ENCODE results near the gene TYRO3.
"Not testable (repeated sequence)": the region's sequence is repeated elsewhere in the genome, so short reads cannot be mapped to it uniquely, and the experiment has no call there.

TYRO3 gene

DNA sequence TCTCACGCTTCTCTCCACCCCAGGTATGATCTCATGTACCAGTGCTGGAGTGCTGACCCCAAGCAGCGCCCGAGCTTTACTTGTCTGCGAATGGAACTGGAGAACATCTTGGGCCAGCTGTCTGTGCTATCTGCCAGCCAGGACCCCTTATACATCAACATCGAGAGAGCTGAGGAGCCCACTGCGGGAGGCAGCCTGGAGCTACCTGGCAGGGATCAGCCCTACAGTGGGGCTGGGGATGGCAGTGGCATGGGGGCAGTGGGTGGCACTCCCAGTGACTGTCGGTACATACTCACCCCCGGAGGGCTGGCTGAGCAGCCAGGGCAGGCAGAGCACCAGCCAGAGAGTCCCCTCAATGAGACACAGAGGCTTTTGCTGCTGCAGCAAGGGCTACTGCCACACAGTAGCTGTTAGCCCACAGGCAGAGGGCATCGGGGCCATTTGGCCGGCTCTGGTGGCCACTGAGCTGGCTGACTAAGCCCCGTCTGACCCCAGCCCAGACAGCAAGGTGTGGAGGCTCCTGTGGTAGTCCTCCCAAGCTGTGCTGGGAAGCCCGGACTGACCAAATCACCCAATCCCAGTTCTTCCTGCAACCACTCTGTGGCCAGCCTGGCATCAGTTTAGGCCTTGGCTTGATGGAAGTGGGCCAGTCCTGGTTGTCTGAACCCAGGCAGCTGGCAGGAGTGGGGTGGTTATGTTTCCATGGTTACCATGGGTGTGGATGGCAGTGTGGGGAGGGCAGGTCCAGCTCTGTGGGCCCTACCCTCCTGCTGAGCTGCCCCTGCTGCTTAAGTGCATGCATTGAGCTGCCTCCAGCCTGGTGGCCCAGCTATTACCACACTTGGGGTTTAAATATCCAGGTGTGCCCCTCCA lies 19.1 kb downstream of the TYRO3 start:
- no peak for DNase-seq

- DNase-seq = no peak
These were observed 19.8 kb downstream of the TYRO3 start for GRCh38 chr15:41578736-41579383.

GRCh38 chr15:41581110-41581509 lies 22.1 kb downstream of the TYRO3 start:
- DNase-seq = no peak

GRCh38 chr15:41583795-41584194 lies 24.8 kb downstream of the TYRO3 start:
- no peak for DNase-seq

GRCh38 chr15:41584636-41585126 lies 25.7 kb downstream of the TYRO3 start:
- no peak for DNase-seq

DNA sequence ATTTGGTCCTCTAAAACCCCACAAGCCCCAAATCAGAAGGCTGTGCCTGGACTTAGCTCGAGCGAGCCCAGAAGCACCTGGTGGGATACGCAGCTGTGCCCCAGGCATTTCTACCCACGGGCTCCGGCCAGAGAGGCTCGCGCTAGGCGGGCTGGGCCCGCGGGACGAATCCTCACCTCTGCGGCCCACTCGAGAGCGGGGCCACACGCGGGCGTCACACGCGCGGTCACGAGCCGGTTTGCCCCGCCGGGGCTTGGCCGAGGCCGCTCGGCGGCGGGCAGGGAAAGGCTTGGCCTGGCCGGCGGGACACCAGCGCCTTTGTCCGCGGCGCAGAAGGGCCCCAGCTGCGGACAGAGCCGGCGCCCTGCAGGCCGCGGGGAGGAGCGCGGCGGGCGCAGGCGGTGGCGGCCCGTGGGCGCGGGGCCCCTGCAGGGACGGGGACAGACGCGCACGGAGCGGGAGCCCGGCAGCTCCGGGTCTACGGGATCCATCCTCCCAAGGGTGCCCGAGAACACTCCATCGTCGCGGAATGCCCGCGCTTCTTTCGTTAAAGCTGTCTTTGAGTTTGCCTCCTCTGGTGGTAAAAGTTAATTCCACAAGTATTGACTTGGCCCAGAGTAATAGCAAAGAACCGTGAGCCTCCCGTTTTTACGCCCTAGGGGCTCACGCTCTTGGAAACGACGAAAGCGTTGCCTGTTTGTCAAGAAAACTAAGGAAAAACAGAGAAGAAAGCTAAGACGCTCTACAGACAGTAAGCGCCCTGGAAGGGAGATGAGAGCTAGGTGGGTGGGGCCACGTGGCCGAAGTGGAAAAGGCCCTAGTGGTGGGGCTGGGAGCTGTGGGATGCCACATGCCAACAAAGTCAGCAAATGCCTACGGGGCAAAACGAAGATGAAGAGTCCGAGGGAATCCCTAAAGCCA lies 26.4 kb downstream of the TYRO3 start:
- DNase-seq = peak; percentile 10

DNA sequence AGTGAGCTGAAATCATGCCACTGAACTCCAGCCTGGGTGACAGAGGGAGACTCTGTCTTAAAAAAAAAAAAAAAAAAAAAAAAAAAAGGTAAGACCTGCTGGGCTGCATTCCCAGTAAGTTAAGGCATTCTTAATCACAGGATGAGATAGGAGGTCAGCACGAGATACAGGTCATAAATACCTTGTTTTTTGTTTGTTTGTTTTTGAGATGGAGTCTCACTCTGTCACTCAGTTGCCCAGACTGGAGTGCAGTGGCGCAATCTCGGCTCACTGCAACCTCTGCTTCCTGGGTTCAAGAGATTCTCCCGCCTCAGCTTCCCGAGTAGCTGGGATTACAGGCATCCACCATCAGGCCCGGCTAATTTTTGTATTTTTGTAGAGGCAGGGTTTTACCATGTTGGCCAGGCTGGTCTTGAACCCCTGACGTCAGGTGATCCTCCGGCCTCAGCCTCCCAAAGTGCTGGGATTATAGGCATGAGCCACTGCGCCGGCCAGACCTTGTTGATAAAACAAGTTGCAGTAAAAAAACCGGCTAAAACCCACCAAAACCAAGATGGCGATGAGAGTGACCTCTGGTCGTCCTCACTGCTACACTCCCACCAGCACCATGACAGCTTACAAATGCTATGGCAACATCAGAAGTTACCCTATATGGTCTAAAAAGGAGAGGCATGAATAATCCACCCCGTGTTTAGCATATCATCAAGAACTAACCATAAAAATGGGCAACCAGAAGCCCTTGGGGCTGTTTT lies 27.7 kb downstream of the TYRO3 start:
- DNase-seq = not testable (repeated sequence)

DNA sequence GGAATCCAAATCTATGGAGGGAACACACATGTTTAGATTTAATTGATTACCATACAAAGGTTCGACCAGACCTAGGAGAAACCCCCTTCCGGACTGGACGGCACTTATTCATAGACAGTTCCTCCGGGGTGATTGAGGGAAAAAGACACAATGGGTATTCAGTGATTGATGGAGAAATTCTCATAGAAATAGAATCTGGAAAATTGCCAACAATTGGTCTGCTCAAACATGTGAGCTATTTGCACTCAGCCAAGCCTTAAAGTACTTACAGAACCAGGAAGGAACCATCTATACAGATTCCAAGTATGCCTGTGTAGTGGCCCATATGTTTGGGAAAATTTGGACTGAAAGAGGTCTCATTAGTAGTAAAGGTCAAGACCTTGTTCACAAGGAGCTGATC lies 30.0 kb downstream of the TYRO3 start:
- not testable (repeated sequence) for DNase-seq

- DNase-seq = not testable (repeated sequence)
These were observed 30.6 kb downstream of the TYRO3 start for GRCh38 chr15:41589571-41589970.

DNA sequence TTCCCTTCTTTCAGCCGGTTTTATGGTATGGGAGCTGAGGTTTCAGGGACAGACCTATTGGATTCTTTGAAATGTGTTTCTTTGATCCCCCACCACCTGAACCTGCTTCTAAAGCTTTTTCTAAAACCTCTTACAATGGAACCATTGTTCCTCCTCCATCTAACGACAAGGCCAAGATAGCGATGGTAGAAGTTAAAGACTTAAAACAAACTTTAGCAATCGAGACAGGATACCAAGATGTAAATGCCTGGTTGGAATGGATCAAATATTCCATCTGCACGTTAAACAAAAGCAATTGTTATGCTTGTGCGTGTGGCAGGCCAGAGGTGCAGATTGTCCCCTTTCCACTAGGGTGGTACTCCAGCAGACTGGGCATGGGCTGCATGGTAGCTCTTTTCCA lies 32.2 kb downstream of the TYRO3 start:
- DNase-seq = not testable (repeated sequence)

DNA sequence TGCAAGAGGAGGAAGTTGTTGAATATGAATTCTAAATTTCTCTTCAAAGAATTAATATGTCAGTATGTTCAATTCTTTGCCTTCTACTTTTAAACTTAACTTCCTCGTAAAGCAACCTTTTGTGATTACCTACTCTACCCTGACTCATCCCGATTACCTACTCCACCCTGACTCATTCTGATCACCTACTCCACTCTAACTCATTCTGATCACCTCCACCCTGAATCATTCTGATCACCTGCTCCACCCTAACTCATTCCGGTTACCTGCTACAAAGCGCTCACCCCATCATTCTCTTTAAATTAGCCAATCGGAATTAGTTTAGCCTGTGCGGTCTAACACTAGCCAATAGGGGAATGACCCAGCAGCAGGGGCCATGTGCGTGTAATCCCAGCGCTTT lies 33.7 kb downstream of the TYRO3 start:
- not testable (repeated sequence) for DNase-seq

DNA sequence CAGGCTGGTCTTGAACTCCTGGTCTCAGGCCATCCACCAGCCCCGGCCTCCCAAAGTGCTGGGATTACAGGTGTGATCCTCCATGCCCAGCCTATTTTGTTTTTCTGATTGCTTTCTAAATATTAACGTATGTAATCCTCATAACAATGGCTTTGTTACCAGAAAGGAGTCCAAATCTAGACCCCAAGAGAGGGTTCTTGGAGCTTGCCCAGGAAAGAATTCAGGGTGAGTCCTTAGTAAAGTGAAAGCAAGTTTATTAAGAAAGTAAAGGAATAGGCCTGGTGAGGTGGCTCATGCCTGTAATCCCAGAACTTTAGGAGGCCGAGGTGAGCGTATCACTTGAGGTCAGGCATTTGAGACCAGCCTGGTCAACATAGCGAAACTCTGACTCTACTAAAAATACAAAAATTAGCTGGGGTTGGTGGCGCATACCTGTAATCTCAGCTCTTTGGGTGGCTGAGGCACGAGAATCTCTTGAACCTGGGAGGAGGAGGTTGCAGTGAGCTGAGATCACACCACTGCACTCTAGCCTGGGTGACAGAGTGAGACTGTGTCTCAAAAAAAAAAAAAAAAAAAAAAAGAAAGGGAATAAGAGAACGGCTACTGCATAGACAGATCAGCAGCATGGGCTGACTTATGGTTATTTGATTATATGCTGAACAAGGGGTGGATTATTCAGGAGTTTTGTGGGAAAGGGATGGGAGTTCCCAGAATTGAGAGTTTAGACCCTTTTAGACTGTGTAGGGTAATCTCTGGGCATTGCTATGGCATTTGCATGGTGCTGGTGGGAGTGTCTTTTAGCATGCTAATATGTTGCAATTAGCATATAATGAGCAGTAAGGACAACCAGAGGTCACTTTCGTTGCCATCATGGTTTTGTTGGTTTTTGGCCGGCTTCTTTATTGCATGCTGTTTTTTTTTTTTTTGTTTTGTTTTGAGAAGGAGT lies 36.1 kb downstream of the TYRO3 start:
- DNase-seq = no peak

DNA sequence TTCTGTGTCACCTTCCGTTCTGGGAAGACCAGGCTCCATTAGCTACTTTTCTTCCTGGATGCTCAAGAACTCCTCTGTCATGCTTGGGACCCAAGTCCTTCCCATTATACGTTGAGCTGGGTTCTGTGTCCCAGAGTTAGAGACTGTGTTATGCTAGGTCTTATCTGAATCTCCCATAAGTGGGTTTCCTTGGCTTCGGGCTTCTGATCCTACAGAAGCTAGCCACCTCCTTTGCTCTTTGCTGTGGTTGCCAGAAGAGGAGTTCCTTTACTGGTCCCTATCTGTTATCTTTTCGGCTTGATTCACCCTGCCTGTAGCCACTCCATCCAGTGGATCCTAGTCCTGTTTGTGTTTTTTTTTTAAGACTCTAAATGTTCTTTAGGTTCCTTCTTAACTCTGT lies 38.0 kb downstream of the TYRO3 start:
- no peak for DNase-seq

- no peak for DNase-seq
These were observed 38.8 kb downstream of the TYRO3 start for GRCh38 chr15:41597787-41598186.

- DNase-seq = no peak
These were observed 40.0 kb downstream of the TYRO3 start for GRCh38 chr15:41599061-41599460.

DNA sequence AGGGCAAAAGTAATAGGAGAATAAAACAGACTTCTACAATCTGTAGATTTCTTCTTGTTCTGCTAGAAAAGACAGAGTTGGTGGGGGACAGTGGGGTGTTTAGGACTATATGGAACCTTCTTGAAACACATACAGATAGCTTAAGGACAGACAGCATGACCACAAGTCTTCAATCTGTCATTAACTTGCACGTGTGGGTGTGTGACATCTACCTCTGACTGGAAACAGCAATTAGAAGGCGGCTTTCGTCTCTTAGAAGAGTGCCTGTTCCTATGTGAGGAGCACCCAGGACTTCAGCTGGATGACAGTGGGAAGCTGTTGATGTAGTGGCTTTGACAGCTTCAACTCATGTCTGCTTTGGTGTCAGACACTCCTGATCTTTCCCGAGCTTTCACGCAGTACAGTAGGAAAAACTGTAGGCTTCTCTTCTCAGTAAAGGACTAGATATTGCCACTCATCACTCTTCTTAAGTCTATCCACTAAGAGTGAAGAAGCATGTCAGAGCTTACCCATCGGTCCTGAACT lies 44.5 kb downstream of the TYRO3 start:
- DNase-seq = no peak

DNA sequence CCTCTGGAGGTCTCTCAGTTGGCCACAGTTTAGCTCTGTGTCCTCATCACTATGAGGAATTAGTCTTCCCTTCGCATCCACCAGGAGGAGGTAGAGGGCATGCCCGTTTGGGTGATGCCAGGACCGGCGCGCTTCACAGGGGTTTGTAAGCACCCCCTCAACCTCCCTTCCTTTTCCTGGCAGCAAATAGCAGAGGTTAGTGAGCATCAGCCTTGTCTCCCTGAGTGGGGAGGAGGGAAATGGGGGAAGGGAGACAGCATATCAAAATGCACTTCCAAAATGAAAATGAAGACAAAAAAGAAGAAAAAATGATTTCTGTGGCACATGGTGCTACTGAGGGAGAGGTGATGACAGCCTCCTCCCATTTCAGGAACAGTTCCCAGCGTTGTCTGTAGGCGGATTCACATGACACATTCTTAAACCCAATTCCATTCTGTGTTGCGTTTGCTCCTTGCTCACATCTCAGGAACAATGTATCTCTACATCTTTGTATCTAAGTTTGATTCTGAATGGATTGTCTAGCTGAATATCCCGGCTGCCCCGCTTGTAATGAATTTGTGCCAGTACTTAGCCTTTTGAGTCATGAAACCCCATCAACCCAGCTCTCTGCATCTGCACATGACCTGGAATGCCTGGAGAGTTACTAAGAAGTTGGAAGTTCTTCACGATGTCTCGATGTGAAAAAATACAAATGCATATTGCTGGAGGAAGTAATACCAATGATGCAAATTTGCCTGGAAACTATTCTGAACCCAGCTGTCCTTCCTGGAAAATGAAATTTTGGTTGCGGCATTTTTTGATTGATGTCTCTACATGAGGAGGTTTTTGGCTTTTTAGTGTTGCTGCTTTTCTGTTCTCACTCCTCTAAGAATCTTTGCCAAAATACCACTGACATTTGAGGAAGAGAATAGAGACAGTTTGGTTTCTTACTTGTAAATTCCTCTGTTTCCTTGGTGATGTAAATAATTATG lies 45.2 kb downstream of the TYRO3 start:
- DNase-seq = peak; percentile 47

DNA sequence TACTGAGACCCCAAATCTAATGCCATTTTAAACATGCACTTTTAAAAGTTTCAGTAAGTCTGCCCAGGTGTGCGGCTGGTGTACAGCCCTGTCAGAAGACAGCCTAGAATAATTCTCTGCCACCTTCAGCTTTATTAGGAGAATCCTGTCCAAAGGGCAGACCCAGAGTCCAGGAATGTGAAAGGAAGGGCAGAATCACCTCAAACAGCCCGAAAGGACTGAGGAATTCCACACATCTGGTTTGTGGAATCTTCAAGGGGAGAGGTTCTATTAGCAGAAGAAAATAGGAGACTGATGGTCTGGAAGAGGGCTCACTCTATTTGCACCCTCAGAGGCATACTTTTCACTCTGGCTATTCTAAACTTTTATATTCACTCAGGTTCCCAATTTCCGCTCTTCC lies 46.6 kb downstream of the TYRO3 start:
- DNase-seq = no peak

DNA sequence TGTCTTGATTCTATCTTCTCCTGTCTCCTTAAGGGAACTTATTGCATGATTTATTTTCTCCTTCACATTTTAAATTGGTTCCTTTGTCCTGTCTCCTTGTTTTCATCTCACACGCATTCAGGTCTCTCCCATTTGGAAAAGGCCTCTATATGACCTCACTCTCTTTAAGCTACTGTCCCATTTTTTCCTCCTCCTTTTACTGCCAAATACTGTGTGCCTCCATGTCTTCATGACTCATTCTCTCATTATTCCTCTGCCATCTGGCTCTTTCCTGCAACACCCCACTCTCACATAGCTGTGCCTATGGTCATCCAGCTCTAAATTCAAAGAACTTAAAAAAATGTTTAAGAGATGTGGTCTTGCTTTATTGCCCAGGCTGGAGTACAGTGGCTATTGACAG lies 48.0 kb downstream of the TYRO3 start:
- DNase-seq = no peak

GRCh38 chr15:41609123-41609522 lies 50.1 kb downstream of the TYRO3 start:
- DNase-seq = no peak

Measured in central memory CD4-positive, alpha-beta T cell (primary cell).